NCI-H82 treated with DMSO at 0.1 percent for 48 hours (cell line): ENCODE results near the gene ZNF488.

Experiments used
- DNase-seq: peaks from one replicate; lab custom pipeline; 2025; ENCODE audit not compliant: unreplicated experiment; lab: John Stamatoyannopoulos, UW

Gene ZNF488

DNA sequence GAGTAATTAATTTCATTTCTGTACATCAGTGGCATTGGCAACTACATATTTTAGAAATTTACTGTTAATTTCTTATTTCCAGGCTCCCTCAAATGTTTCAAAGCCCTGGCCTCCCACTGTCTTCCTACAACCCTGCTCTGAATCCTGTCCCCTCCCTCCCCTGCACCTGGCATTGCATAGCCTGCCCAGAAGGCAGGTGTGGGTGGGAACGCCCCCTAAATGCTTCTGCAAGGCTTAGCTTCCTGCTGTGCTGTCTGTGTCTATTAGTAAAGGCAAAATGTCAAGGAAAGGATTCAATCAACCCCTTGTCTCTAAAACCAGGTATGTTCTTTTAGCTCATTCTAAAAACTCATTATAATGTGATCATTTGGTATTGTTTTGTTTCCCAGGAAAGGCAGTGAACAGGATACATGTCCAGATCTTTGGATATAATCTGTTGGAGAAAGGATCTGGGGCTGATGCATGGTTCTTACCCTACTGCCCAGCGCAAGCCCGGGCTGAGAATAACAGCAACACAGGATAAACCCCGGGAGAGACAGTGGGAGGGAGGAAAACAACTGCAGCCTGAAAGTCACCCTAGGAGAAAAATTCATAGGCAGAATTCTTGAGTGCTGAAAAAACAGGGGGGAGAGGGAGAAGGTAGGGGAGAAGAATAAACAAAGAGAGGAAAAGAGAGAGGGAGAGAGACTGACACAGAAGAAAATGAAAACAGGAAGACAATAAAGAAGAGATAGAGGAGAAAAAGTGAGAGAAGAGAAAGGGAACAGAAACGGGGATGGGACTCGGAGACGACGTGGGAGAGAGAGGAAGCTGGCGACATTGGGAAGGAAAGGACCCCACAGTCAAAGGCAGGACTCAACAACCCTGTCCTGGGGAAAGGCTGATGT lies 589 bp downstream of the ZNF488 start:
- DNase-seq, result no peak

DNA sequence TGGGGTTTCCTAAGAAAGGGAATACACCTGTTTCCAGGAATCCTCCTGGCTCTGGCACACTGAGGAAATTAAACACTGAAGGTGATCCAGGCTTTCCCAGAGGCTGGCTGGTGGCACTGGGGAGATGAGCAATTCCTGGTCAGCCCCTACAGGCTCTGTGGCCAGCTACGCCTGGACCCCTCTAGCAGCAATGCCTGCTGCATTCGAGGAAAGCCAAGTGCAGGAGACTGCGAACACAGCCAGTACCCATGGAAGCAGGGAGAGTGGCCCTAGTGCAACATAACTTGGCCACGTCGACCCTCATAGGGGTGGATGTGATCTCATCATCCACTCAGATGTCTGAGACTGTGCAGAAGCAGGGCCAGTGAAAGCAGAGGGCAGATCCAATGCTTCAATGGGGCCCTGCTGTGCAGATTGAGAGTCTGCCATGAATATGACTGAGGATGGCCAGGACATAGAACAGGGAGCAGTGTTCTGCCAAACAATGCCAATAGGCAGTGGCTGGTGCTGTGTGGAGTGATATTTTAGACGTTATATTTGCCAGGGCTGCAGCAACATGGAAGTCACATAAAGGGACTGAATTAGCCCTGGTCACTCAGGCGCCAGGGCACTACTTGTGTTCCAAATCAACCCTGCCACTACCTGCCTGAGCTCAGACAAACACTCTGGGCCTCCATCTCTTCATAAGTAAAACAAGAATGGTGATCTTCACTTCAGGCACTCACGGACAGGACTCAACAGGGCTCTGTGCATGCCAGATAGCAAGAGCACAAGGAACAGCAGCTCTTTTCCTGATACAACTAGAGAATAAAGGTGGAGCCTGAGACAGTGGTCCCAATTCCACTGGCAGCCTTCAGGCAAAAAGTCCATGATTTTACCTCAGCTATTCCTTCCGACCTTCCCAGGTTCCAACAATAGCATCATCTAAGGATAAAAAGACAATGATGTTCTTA lies 2.4 kb downstream of the ZNF488 start:
- DNase-seq, result no peak

DNA sequence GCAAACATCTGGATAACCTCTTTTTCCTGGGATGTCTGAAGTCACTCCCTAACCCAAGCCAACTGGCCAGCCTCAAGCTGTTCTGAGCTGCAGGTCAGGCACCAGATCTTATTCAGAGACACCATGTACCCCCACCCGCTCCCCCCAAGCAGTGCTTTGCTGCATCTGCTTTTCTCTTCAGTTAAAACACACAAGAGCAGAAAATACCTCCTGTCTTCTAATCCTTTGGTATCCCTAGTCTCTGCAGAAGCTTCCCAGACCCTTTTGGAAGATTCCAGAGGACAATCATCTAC lies 3.0 kb downstream of the ZNF488 start:
- no peak for DNase-seq

DNA sequence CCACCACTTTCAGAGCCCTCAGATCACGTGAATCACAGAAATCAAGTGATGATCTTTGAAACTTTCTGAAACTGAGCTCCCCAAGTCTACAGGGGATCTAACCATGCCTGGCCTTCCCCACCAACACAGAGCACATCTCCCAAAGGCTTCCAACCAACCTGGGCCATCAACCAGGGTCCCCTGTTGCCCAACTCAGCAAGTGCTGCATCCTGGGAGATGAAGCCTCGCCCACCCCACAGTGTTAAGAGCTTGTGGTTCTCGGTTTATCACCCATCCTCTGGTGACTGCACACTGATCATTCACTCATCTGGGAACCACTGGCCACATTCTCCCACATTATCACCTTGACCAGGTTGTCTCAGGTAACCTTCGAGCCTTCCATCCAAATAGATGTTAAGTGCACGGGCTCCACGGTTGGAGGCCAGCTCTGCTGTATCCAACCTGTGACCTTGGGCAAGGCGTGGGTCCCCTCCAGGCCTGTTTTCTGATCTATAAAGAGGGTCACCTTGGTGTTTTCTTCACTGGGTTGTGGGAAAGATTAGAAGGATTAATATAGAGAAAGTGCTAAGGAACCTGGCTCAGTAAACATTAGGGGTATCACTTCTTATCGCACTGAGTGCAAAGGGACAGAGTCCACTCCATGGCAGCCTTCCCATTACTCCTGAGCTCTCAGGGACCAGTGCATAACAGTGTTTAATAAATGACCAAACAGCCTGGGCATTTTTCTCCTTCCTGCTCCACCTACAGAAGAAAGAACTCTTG lies 3.6 kb downstream of the ZNF488 start:
- no peak for DNase-seq

DNA sequence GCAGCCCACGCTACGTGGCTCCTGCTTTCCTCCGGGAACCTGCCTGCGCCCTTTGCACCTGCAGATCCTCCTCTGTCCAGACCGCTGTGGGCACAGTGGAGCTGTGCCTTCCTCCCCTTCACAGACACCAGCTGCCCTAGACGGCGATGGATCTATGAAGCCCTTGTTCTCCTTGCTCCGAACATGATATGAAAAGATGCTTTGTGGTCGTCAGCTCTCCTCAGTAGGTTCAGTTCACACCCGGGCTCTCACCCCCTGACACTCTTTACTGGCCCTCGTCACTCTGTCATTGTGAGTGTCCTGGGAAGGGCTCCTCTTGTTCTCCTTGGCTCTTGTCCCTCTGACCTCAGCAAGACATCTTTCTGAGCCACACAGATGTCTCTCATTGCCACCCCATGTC lies 4.2 kb downstream of the ZNF488 start:
- no peak for DNase-seq

DNA sequence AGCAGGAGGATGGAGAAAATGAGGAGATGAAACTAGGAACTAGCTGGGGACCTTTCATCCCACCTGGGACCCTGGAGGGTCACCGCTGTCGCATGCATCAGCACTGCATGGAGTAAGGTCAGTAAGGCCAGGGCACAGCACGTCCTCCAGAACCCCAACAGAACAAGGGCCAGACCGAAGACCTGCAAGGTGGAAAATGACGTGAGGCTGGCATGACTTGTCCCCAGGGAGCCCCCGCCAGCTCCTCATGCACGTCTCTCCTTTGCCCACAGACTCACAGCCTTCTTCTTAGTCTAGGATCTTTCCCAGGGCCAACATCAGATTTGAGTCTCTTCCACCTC lies 4.7 kb downstream of the ZNF488 start:
- DNase-seq, result no peak

DNA sequence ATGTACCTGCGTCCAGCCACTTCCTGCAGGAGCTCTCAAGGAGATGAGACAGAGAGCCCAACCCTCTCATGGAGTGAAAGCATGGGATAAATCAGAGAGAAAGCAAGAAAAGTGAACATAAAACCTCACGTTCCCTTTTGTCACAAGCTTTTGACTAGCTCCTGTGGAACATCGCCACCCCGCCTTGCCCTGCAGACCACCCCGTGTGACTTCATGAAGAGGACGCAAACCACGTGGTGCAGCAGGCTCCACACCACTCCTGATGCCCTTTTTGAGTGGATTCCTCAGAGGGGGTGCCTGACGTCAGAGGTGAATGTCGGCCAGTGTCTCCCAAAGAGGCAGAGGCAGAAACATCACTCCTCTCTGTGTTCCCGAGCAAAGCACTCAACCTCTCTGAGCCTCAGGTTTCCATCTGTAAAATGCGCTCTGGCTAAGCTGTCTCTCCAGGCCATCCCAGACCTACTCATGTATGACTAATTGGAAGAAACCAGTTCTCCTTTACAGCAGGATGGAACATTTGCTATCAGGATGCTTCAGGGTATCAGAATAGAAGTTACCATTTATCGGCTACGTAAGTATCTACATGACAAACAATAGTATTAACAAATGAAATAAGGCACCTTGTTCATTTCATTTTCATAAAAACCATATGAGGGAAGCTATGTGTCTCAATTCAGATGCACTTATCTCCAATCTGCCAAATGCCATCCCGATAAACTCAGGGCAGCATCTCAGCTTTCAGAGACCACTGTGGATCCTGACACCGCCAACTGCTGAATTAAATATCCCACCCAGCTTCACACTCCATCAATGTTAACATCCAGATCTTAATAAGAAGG lies 5.3 kb downstream of the ZNF488 start:
- DNase-seq, result no peak

DNA sequence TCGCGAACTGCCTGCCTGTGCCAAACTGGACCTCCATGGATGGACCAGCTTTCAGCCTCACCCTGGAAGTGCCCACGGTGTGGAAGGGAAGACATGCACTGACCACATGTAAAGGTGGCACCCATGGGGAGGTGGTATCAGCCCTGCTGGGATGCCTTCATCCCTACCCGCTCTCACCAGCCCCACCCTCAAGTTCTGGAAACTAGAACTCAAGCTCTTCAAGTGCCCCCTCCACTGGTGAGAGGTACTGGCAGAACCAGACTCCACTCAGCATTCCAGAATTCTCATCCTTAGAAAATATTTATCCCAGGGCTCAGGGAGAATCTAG lies 5.9 kb downstream of the ZNF488 start:
- DNase-seq, result no peak

DNA sequence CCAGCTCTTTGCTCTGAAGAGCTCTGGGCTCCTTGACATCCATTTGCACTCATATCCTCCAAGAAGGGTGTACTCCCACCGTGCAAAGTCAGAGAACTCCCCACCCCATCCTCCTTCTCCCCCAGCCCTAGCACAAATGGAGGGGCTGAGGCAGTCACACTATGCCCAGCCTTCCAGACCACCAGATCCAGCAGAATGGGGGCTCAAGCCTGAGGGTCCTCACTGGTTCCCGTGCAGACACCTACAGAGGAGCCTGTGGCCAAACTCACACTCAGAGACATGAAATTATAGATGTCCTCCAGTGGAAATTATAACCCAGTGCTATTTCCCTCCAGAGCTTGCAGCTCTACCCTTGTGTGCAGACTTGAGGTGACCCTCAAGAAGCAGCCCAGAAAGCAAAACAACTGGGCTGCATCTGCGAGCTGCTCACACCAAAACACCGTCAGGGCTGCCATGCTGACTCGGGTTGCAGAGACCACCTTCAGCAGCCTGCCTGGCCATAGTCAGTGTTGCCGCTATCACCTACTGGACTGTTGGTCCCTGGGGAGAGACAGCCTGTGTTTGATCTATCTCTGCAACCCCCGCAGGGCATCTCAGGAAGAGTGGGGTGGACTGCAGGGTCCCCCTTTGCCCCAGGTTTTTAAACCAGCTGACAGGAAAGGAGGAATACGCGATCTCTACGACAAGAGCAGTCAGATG lies 7.4 kb downstream of the ZNF488 start:
- DNase-seq, result no peak

DNA sequence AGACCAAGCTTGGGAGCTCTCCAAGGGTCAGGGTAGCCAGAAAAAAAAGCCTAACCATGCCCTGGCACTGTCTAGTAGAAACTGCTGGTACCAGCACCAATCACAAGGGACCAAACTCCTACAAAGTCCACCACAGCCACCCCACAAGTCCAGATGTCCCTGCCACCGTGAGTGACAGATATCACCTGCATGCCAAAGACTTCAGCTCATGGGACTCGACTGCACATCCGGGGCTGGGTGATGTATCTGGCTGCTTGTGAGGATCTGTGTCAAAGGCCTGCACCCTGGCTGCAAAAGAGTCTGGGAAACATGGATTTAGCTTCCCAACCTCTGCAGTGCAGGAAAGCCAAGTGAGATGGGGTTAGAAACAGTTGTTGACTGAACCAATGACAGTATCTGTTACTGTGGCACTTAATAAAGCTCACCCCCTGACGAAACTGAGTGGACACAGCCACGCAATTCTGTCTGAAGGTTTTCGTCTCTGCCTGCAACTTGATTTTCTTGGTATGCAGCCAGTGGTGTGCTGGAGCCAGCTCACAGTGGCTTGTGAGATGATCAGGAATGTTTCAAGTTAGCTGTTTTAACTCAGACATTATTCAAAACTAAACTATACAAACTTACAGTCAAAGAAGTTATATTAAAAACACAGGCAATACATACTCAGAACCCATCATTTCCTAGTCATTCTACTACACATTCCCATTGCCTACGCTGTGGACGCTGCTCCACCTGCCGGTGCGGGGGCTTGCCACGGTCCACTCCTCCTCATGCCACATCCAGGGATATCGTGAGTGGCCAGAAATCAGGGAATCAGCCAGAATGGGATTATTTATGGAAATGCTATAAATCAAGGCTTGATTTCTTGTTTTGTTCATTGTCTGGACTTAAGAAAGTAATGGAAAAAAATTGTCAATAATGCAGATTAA lies 9.2 kb downstream of the ZNF488 start:
- no peak for DNase-seq

DNA sequence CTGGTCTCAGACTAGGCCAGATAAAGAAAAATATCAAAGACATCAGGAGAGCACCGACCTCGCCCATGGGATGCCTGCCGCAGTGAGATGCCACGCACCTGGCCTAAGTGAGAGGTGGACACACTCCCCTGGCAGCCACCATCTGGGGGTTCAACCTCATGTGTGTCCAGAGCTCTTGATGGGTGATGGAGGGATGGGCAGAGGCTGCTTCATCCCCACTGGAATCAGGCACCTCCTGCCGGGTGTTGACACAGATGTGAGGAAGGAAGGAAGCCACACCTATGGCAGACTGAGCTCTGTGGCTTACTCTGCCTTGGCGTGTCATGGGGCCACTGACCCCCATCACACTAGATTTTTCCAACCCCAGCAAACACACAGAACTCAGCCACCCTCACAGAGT lies 11.4 kb downstream of the ZNF488 start:
- no peak for DNase-seq

DNA sequence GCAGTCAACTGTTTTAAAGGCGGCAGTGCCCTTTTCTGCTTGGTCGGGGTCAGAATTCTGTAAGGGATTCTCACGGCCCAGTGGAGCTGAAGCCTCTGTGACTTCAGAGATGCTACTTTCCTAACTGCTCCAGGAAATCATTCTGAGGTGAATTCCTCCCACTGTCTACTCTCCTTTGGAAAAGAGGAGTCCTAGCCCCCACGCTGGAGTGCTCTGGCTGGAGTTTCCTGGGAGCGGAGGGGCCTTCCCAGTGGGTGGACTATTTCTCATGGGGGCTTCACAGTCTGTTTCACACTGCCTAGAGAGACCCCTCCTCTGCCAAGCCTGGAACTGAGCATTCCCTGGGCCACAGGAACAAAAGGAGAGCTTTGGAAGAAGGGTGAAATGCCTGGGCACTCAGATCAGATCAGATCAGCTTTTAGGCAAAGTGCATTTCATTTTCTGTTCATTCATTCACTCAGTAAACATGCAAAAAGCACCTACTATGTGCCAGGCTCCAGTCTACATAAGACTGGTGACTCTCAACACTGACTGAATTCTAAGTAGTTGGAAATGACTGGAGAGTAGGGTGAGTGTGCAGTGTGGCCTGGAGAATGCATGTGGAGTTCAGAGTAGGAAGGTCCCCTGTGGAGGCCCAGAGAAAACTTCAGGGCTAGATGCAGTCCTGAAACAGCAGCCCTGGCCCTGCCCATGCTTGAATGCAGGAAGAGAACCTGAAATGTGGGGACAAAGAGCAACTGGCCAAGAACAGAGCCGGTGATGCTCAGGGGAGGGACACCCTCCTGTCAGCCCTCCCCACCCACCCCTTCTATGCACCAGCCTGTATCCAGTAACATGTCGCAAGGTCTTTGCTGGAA lies 12.2 kb downstream of the ZNF488 start:
- no peak for DNase-seq

DNA sequence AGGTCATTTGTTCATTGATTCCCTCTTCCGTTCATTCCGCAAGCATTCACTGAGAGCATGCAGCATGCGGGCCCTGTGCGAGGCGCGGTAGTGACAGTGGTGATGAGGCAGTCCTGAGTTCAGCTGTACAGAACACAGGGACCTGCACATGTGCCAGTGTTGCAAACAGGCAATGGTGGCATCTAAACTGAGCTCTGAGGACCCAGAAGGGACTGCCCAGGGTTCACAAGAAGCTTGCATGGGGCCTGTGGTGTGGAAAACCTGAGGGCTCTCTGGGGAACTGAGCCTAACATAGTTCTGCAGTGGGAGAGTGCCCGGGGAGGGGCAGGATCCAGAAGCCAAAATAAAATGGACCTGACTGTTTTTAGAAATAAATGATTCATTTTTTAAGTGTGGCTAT lies 13.2 kb downstream of the ZNF488 start:
- DNase-seq, result no peak

DNA sequence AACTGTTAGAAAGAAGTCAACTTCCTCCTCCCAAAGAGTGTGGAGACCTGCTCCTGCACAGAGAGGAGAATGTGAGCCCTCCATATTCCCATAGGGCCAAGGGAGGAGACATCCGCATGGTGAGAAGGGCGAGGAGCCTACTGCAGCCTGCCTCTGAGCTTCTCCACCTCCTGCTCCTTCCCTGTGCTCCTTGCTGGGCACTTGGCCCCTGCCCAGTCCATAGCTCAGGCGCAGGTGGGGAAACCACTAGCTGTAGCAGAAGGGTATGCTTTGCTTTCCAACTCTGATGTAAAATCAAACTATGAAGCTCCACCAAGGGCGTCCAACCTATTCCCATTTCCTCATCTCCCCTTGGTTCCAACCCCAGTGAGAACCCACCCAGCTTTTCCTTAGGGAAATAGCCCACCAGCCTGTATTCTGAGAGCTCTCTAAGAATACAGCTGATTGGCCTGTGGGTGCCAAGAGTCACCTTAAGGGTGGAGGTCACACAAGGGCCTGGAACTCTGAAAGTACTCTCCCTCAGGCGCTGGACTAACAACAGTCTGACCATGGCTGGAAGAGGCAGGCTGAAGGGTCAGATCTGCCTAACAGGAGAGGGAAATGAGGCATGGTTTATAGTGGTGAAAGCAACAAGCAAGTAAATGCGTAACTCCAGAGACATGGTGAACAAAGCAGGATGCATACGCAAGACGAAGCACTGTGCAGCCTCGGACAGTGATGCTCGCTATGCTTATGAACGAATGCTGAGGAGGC lies 13.9 kb downstream of the ZNF488 start:
- DNase-seq, result no peak

DNA sequence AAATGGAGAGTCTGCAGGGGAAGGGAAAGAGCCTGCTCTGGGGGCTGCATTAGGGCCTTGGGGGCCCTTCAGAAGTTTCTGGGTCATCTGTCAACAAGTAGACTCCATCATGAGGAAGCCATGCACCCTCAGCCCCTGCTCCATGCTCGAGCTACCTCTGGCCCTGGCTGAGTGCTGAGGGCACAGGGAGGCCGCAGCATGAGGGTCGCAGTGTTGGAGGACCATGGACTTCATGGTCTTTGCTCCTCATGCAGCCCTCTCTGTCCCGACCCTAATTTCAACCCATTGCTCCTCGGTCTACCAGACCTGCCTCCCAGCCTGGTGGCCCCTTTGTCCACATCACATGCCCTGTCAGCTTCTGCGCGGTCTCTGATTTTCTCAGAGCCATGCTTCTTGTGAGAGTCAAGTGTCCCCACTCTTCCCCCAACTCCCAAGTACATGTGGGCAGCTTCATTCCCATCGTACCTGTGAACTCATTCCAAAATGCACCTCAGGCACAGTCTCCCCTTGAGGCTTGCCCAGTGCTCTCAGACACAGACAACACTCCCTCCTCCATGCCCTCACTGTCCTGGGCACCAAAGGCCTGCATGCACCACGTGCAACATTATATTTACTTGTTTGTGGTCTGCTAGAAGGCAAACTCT lies 14.7 kb downstream of the ZNF488 start:
- no peak for DNase-seq

DNA sequence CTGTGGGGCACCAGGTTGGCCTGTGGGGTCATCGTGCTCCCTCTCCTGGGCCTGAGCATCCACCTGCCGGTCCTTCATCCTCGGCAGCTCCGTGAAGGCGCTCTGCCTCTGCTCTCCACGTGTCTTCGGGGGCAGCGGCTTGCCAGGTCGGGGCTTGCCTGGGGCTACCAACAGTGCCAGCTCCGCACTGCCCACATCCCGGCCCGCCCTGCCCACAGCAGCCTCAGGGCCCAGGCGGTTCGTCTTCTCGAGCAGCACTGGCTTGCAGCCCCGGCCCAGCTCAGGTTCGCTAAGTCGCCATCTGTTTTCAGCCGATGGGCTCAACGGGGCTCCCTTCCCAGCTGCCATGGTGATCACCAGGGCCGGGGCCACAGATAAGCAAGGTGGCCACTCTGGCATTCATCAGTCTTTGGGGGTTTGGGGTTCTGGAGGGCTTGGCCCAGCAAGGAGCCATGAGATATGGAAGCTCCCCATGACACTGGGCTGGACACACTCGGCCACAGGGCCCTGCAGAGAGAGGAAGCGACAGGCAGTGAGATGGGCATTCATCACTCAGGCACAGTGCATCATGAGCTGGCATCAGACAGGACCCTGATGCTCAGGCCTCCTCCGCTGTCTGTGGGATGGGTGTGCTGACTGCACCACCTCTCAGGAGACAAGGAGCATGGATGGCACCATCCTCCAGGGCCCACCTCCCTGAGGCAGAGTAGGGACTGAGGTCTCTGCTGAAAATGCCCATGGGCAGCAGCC lies 15.5 kb downstream of the ZNF488 start:
- no peak for DNase-seq
